Stomach (tissue), 9 donors: Measurements from ENCODE around the gene CD200. TPM values are rescaled to one million over a fixed set of nuclear protein-coding genes. Genes with fewer than 3 reads are reported as not detected.

Source experiments
- DNase-seq, 2 donors: peaks; one replicate each; pipeline versions ENCODE4 v3.0.0 to v3.0.0-alpha.2; 2013 to 2019
- H3K27ac ChIP-seq, 5 donors: fragments of 200-600 bp in 4 of 5; sonication (generic) in 4 of 5; one replicate each; pipeline ENCODE4 v1.5.1; 2013 to 2019; ENCODE audit warnings: mild to moderate bottlenecking in 1 of 5, moderate library complexity in 1 of 5
- H3K27me3 ChIP-seq, 3 donors: fragments of 200-600 bp; sonication (generic); one replicate each; pipeline ENCODE4 v1.5.1; 2017 to 2019; ENCODE audit warnings: mixed run types in 1 of 3
- H3K36me3 ChIP-seq, 4 donors: fragments of 200-600 bp; sonication (generic); 1 replicate in 3 of 4; 2 replicates in 1 of 4; pipeline ENCODE4 v1.5.1; 2016 to 2019
- H3K4me1 ChIP-seq, 4 donors: fragments of 200-600 bp; sonication (generic); one replicate each; pipeline ENCODE4 v1.5.1; 2016 to 2019
- H3K4me3 ChIP-seq, 4 donors: fragments of 200-600 bp; sonication (generic) in 3 of 4; one replicate each; pipeline ENCODE4 v1.5.1; 2016 to 2019; ENCODE audit warnings: mild to moderate bottlenecking in 1 of 4
- H3K9me3 ChIP-seq, 4 donors: fragments of 200-600 bp; sonication (generic); one replicate each; pipeline ENCODE4 v1.5.1; 2016 to 2019
- EP300 ChIP-seq: sonication (generic); formaldehyde crosslinking; IDR thresholded peaks from one replicate; pipeline ENCODE4 v1.6.1; 2017; ENCODE audit warnings: antibody characterized with exemption
- POLR2A ChIP-seq, 4 donors: fragments of 450-650 bp; IDR thresholded peaks; one replicate each; pipeline ENCODE4 v1.6.1; 2016; ENCODE audit warnings: antibody characterized with exemption in 4 of 4, control low read depth in 2 of 4, mild to moderate bottlenecking in 1 of 4, moderate library complexity in 1 of 4
- POLR2AphosphoS5 ChIP-seq, 3 donors: sonication (generic); formaldehyde crosslinking; IDR thresholded peaks; one replicate each; pipeline ENCODE4 v1.6.1; 2016; ENCODE audit warnings: antibody characterized with exemption in 3 of 3
- WGBS, 5 donors: extraction: QIAGEN DNeasy Blood & Tissue Kit in 3 of 5; methylation state at CpG; one replicate each; pipeline versions ENCODE4 v1.1.5 to v1.1.7; 2013 to 2018; 5-methylcytosine and 5-hydroxymethylcytosine counted together
- intact Hi-C: fragments of 100-400 bp; cut with DNase I; formaldehyde crosslinking; loops from one replicate; pipeline ENCODE4 v1.15.1; 2023; ENCODE audit warnings: low total_unique reads
- polyA plus RNA-seq, 3 donors: library from polyadenylated mRNA; stranded (reverse); fragments of 200-250 nt; gene quantifications; one replicate each; pipeline ENCODE4 v1.2.3, GENCODE V29; 2013
- total RNA-seq, 5 donors: library from RNA; depleted of rRNA; stranded (reverse); fragments of >200 nt; gene quantifications; one replicate each; pipeline versions ENCODE4 v1.1.0 to v1.2.3, GENCODE V29; 2014 to 2016
- TF ChIP-seq, protein P1 (sequence below), 7 experiments: fragments of 450-650 bp in 4 of 7; fragments of 200-600 bp in 3 of 7; sonication (generic) in 3 of 7; IDR thresholded peaks; one replicate each; pipeline ENCODE4 v1.5.1; 2016 to 2019; ENCODE audit warnings: antibody characterized with exemption in 7 of 7, control low read depth in 2 of 7, mild to moderate bottlenecking in 1 of 7
- donor health status: healthy with polysubstance abuse.
- donor health status: Bipolar disorder and iron deficiency.
- donor health status: healthy.

CD200 gene
- total and polyA plus RNA-seq, 8 donors: 2.2 to 50.0 (median 5.0) TPM

- DNase-seq: no peak
- TF ChIP-seq EP300: no peak
- TF ChIP-seq, protein P1, sequence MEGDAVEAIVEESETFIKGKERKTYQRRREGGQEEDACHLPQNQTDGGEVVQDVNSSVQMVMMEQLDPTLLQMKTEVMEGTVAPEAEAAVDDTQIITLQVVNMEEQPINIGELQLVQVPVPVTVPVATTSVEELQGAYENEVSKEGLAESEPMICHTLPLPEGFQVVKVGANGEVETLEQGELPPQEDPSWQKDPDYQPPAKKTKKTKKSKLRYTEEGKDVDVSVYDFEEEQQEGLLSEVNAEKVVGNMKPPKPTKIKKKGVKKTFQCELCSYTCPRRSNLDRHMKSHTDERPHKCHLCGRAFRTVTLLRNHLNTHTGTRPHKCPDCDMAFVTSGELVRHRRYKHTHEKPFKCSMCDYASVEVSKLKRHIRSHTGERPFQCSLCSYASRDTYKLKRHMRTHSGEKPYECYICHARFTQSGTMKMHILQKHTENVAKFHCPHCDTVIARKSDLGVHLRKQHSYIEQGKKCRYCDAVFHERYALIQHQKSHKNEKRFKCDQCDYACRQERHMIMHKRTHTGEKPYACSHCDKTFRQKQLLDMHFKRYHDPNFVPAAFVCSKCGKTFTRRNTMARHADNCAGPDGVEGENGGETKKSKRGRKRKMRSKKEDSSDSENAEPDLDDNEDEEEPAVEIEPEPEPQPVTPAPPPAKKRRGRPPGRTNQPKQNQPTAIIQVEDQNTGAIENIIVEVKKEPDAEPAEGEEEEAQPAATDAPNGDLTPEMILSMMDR (IDR thresholded peaks at IDR 0.05): no peak
- Histone ChIP-seq H3K27me3 (no peaks in the 10 kb centered on the region), H3K4me1 (no peaks in the 10 kb centered on the region), H3K4me3 (no peak overlapping the region), H3K27ac (no peak overlapping the region), H3K9me3 (peaks cover 0 to 8% (median 0%) of the 10 kb centered on the region in 4 donors), H3K36me3 (peaks cover 0 to 33% (median 2%) of the 10 kb centered on the region in 4 donors)
- 66 to 95% (median 87%) methylated on average over 2 of the region's 2 CpGs for WGBS, 5 donors
- intact Hi-C loops: no loop called here
Observed at GRCh38 chr3:112345681-112346080, 12.7 kb downstream of the CD200 start.

- Histone ChIP-seq H3K36me3 (peaks cover 0 to 33% (median 2%) of the 10 kb centered on the region in 4 donors), H3K4me3 (no peak overlapping the region), H3K4me1 (no peaks in the 10 kb centered on the region), H3K27ac (no peak overlapping the region), H3K9me3 (peaks cover 0 to 8% (median 0%) of the 10 kb centered on the region in 4 donors), H3K27me3 (no peaks in the 10 kb centered on the region)
- intact Hi-C loops: no loop called here
- TF ChIP-seq EP300: no peak
- TF ChIP-seq, protein P1 (IDR thresholded peaks at IDR 0.05): no peak
- no peak for TF ChIP-seq POLR2AphosphoS5 (IDR thresholded peaks at IDR 0.05)
- no peak for TF ChIP-seq POLR2A (IDR thresholded peaks at IDR 0.05)
- DNase-seq: no peak
- WGBS, 5 donors: 66 to 87% (median 71%) methylated on average over 3 of the region's 3 CpGs
Observed at GRCh38 chr3:112346491-112347122, 13.7 kb downstream of the CD200 start.

DNA sequence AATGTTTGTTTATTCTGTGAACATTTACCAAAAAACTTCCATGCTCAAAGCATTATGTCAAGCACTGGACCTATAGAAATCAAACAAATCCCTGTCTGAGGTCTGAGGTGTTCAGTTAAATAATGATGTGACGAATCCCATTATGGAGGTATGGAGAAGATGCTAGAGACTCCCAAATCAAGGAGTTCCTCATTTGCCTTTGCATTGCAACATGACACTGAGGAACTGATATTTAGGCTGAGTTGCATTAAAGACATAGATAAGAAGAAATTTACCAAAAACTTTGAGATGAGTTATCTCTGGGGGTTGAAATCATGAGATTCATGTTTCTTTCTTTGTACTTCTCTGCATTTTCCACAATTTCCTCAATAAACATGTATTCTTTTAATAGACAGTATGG, 16.0 kb downstream of the CD200 start:
- Histone ChIP-seq H3K9me3 (no peaks in the 10 kb centered on the region), H3K27me3 (no peaks in the 10 kb centered on the region), H3K4me3 (no peak overlapping the region), H3K4me1 (no peaks in the 10 kb centered on the region), H3K27ac (no peak overlapping the region), H3K36me3 (peaks cover 0 to 33% (median 2%) of the 10 kb centered on the region in 4 donors)
- WGBS, 5 donors: 81 to 90% (median 88%) methylated on average over 1 of the region's 1 CpG
- intact Hi-C loops: no loop called here
- DNase-seq: no peak
- TF ChIP-seq POLR2A (IDR thresholded peaks at IDR 0.05) (no peak), POLR2AphosphoS5 (IDR thresholded peaks at IDR 0.05) (no peak), EP300 (no peak)
- TF ChIP-seq, protein P1 (IDR thresholded peaks at IDR 0.05): no peak

GRCh38 chr3:112349557-112349956, 16.6 kb downstream of the CD200 start:
- intact Hi-C loops: no loop called here
- 82 to 93% (median 87%) methylated on average over 6 of the region's 6 CpGs for WGBS, 5 donors
- TF ChIP-seq EP300 (no peak), POLR2A (IDR thresholded peaks at IDR 0.05) (no peak), POLR2AphosphoS5 (IDR thresholded peaks at IDR 0.05) (no peak)
- TF ChIP-seq, protein P1 (IDR thresholded peaks at IDR 0.05): no peak

More at GRCh38 chr3:112349557-112349956, 16.6 kb downstream of the CD200 start:
- Histone ChIP-seq H3K27me3 (no peaks in the 10 kb centered on the region), H3K4me3 (no peak overlapping the region), H3K27ac (no peak overlapping the region), H3K4me1 (no peaks in the 10 kb centered on the region), H3K9me3 (no peaks in the 10 kb centered on the region), H3K36me3 (peaks cover 0 to 30% (median 2%) of the 10 kb centered on the region in 4 donors)
- DNase-seq: no peak
